DND-41 (cell line): ENCODE data around the gene CEACAM8.

Experiments used
- EZH2 ChIP-seq: IDR thresholded peaks from 3 replicates; pipeline ENCODE4 v1.6.1; 2012; ENCODE audit warnings: borderline replicate concordance, low read depth, mild to moderate bottlenecking, moderate library complexity, low read length, inconsistent platforms; ENCODE audit not compliant: severe bottlenecking
- TF ChIP-seq, protein P1 (sequence below): IDR thresholded peaks from 2 replicates; pipeline ENCODE4 v1.5.1; 2012; ENCODE audit warnings: borderline replicate concordance, low read length, moderate library complexity, mild to moderate bottlenecking; ENCODE audit not compliant: poor library complexity, severe bottlenecking; ENCODE audit errors: extremely low read depth

DNA sequence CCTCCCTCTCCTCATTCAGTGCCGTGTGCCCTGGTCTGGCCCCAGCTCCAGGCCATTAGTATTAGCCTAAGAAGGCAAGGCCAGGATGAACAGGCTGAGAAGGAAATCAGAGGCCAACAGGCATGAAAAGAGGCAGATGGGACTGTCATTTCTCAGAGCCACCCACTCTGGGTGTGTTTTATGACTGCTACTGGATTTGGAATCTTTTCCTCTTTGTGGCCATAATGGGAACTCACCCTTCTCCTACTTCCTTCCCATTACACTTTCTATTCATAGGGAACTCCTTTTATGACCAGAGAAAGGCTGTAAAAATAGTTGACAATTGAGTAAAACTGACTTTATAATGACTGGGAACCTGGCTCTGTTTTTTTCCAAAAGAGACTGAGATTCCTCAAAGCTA is 17.7 kb downstream of the CEACAM8 start:
- TF ChIP-seq, protein P1, sequence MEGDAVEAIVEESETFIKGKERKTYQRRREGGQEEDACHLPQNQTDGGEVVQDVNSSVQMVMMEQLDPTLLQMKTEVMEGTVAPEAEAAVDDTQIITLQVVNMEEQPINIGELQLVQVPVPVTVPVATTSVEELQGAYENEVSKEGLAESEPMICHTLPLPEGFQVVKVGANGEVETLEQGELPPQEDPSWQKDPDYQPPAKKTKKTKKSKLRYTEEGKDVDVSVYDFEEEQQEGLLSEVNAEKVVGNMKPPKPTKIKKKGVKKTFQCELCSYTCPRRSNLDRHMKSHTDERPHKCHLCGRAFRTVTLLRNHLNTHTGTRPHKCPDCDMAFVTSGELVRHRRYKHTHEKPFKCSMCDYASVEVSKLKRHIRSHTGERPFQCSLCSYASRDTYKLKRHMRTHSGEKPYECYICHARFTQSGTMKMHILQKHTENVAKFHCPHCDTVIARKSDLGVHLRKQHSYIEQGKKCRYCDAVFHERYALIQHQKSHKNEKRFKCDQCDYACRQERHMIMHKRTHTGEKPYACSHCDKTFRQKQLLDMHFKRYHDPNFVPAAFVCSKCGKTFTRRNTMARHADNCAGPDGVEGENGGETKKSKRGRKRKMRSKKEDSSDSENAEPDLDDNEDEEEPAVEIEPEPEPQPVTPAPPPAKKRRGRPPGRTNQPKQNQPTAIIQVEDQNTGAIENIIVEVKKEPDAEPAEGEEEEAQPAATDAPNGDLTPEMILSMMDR: no peak
- no peak for TF ChIP-seq EZH2
